AG04450 (cell line): ENCODE measurements around the gene CBX4. TPM values are rescaled to one million over a fixed set of nuclear protein-coding genes. Genes with fewer than 3 reads are reported as not detected.

ENCODE experiments used
- CTCF ChIA-PET: fragments of 300-600, 350-600 bp; formaldehyde crosslinking; extraction: SDS; loops from one replicate; lab custom pipeline; 2022; ENCODE audit warnings: antibody characterized with exemption, inconsistent platforms; lab: Charles Lee
- POLR2A ChIA-PET: fragments of 350-600 bp; formaldehyde crosslinking; extraction: SDS; loops from one replicate; lab custom pipeline; 2021; ENCODE audit warnings: antibody characterized with exemption, inconsistent platforms; lab: Yijun Ruan, JAX
- DNase-seq: peaks from one replicate; pipeline ENCODE4 v3.0.0-alpha.2; 2011; ENCODE audit warnings: low read depth, low spot score
- H3K27ac ChIP-seq: one replicate; pipeline ENCODE4 v1.5.1; 2012; ENCODE audit warnings: low read depth, low read length, control low read depth
- H3K27me3 ChIP-seq: one replicate; pipeline ENCODE4 v1.6.0; 2012; ENCODE audit warnings: low read length; ENCODE audit not compliant: control insufficient read depth, insufficient read depth
- H3K4me3 ChIP-seq: 2 replicates; pipeline ENCODE4 v1.5.1; 2011; ENCODE audit warnings: mild to moderate bottlenecking, low read depth, low read length, control low read depth
- H3K9me3 ChIP-seq: 2 replicates; pipeline ENCODE4 v1.5.1; 2012; ENCODE audit warnings: low read length; ENCODE audit not compliant: control insufficient read depth, insufficient read depth
- CTCF ChIP-seq: IDR thresholded peaks from 2 replicates; pipeline ENCODE4 v1.5.1; 2011; ENCODE audit warnings: low read depth, low read length, control low read depth, inconsistent platforms
- polyA plus RNA-seq: library from polyadenylated mRNA; depleted of rRNA; stranded (reverse); fragments of >200 nt; gene quantifications from 2 replicates; pipeline ENCODE4 v1.2.3, GENCODE V29; 2011

CBX4 gene
- polyA plus RNA-seq, 1 experiment, result 7.6 TPM

GRCh38 chr17:79878329-79878947, 39.2 kb upstream of the CBX4 start:
- DNase-seq, result no peak
- Histone ChIP-seq H3K4me3 (no peak overlapping the region), H3K27me3 (peaks cover 27% of the 10 kb centered on the region), H3K9me3 (no peaks in the 10 kb centered on the region), H3K27ac (no peak overlapping the region)
- TF ChIP-seq CTCF, result no peak
- ChIA-PET CTCF (no interaction called here), POLR2A (no interaction called here)

GRCh38 chr17:79877041-79877440, 37.8 kb upstream of the CBX4 start:
- POLR2A ChIA-PET, result no interaction called here
- Histone ChIP-seq H3K4me3 (no peak overlapping the region), H3K27ac (no peak overlapping the region), H3K9me3 (no peaks in the 10 kb centered on the region), H3K27me3 (peaks cover 30% of the 10 kb centered on the region)
- no peak for DNase-seq
- no peak for TF ChIP-seq CTCF
- CTCF ChIA-PET, result no interaction called here

- no peak for TF ChIP-seq CTCF
- DNase-seq, result no peak
- Histone ChIP-seq H3K27me3 (peaks cover 26% of the 10 kb centered on the region), H3K4me3 (no peak overlapping the region), H3K27ac (no peak overlapping the region), H3K9me3 (no peaks in the 10 kb centered on the region)
- ChIA-PET CTCF (interaction anchor here (0.6 to 1.2 kb wide), 6 partner anchors 10 to 1547 kb away, joined by 3 to 7 read pairs (median 5); no protein-coding TSS in a partner anchor), POLR2A (no interaction called here)
Observed at GRCh38 chr17:79875511-79875910, 36.3 kb upstream of the CBX4 start.

- Histone ChIP-seq H3K4me3 (no peak overlapping the region), H3K27me3 (peaks cover 22% of the 10 kb centered on the region), H3K27ac (no peak overlapping the region), H3K9me3 (no peaks in the 10 kb centered on the region)
- ChIA-PET POLR2A (no interaction called here), CTCF (interaction anchor here (0.7 to 1.9 kb wide), 4 partner anchors 9 to 103 kb away, joined by 3 to 7 read pairs (median 6); partner anchors contain the start of gene CBX4)
- no peak for DNase-seq
- TF ChIP-seq CTCF, result peak; percentile 58
Observed at GRCh38 chr17:79874329-79874981, 35.2 kb upstream of the CBX4 start.

GRCh38 chr17:79873583-79873982, 34.3 kb upstream of the CBX4 start:
- no peak for TF ChIP-seq CTCF
- POLR2A ChIA-PET, result no interaction called here
- Histone ChIP-seq H3K4me3 (no peak overlapping the region), H3K27ac (no peak overlapping the region), H3K27me3 (peaks cover 22% of the 10 kb centered on the region), H3K9me3 (no peaks in the 10 kb centered on the region)
- no peak for DNase-seq
- CTCF ChIA-PET, result interaction anchor here (0.6 to 1.9 kb wide), 4 partner anchors 11 to 75 kb away, joined by 3 to 7 read pairs (median 4); partner anchors contain the start of gene CBX4
